PC-3 (cell line): ENCODE measurements around the gene TERC. TPM values are rescaled to one million over a fixed set of nuclear protein-coding genes. Genes with fewer than 3 reads are reported as not detected.

ENCODE experiments used
- ATAC-seq: fragments of 200-7000 bp; cut with Tn5 transposase; 2 replicates; pipeline ENCODE4 v1.9.1; 2020; ENCODE audit warnings: mild to moderate bottlenecking, moderate library complexity
- BruUV-seq: library from RNA; stranded (reverse); fragments of 400-500 nt; replicated peaks from 2 replicates; lab custom pipeline; 2021; lab: Mats Ljungman, UMichigan
- CTCF ChIA-PET: fragments of 300-600 bp; sonication (Branson Sonifier 250); formaldehyde crosslinking; loops from one replicate; lab custom pipeline; 2022; ENCODE audit warnings: antibody characterized with exemption; lab: Charles Lee
- POLR2A ChIA-PET: fragments of 300-600 bp; sonication (Branson Sonifier 250); formaldehyde crosslinking; loops from one replicate; lab custom pipeline; 2022; ENCODE audit warnings: antibody characterized with exemption; ENCODE audit not compliant: unreplicated experiment; lab: Charles Lee
- DNase-seq: peaks from one replicate; pipeline ENCODE4 v3.0.0-alpha.2; 2015
- H2AFZ ChIP-seq: fragments of 300-600 bp; sonication (generic); 2 replicates; pipeline ENCODE4 v1.6.0; 2016; ENCODE audit warnings: antibody characterized with exemption, low read length
- H3F3A ChIP-seq: fragments of 300-600 bp; sonication (generic); one replicate; pipeline ENCODE4 v1.6.0; 2017; ENCODE audit warnings: antibody characterized with exemption, low read length, control low read depth, mild to moderate bottlenecking; ENCODE audit not compliant: unreplicated experiment
- H3K27ac ChIP-seq: fragments of 300-600 bp; sonication (generic); 2 replicates; pipeline ENCODE4 v1.5.1; 2016; ENCODE audit warnings: mild to moderate bottlenecking, low read length
- H3K27me3 ChIP-seq: fragments of 300-600 bp; sonication (generic); 2 replicates; pipeline ENCODE4 v1.6.1; 2016; ENCODE audit warnings: low read length, mixed read lengths
- H3K36me3 ChIP-seq: fragments of 300-600 bp; sonication (generic); 2 replicates; pipeline ENCODE4 v1.6.1; 2016; ENCODE audit warnings: low read depth, mixed run types, low read length, mixed read lengths
- H3K4me1 ChIP-seq: fragments of 300-600 bp; sonication (generic); 2 replicates; pipeline ENCODE4 v1.5.1; 2016; ENCODE audit warnings: low read length; ENCODE audit not compliant: insufficient read depth
- H3K4me2 ChIP-seq: fragments of 300-600 bp; sonication (generic); 2 replicates; pipeline ENCODE4 v1.6.0; 2016; ENCODE audit warnings: low read length
- H3K4me3 ChIP-seq: fragments of 300-600 bp; sonication (generic); 2 replicates; pipeline ENCODE4 v1.5.1; 2016; ENCODE audit warnings: mild to moderate bottlenecking, low read length, mixed read lengths
- H3K79me2 ChIP-seq: fragments of 300-600 bp; sonication (generic); 2 replicates; pipeline ENCODE4 v1.6.1; 2017; ENCODE audit warnings: low read length, mixed read lengths
- H3K9ac ChIP-seq: fragments of 300-600 bp; sonication (generic); 2 replicates; pipeline ENCODE4 v1.6.0; 2016; ENCODE audit warnings: mild to moderate bottlenecking, low read length
- H3K9me2 ChIP-seq: fragments of 300-600 bp; sonication (generic); replicated peaks from 2 replicates; pipeline ENCODE4 v1.6.1; 2016; ENCODE audit warnings: mixed run types, low read length, mixed read lengths
- H3K9me3 ChIP-seq: fragments of 300-600 bp; sonication (generic); 2 replicates; pipeline ENCODE4 v1.6.1; 2016; ENCODE audit warnings: low read length, mixed read lengths
- H4K20me1 ChIP-seq: fragments of 300-600 bp; sonication (generic); 2 replicates; pipeline ENCODE4 v1.6.1; 2016; ENCODE audit warnings: low read length, mixed read lengths
- CTCF ChIP-seq: fragments of 300-600 bp; sonication (generic); conservative IDR thresholded peaks from 2 replicates; pipeline ENCODE4 v1.5.1; 2017; ENCODE audit warnings: antibody characterized with exemption, low read depth, mild to moderate bottlenecking, low read length
- EZH2 ChIP-seq: fragments of 300-600 bp; sonication (generic); IDR thresholded peaks from one replicate; pipeline ENCODE4 v1.6.1; 2017; ENCODE audit warnings: antibody characterized with exemption, mild to moderate bottlenecking, low read length; ENCODE audit not compliant: unreplicated experiment
- EZH2phosphoT487 ChIP-seq: fragments of 300-600 bp; sonication (generic); IDR thresholded peaks from 2 replicates; pipeline ENCODE4 v1.6.1; 2018; ENCODE audit warnings: mild to moderate bottlenecking, antibody characterized with exemption, low read length, borderline replicate concordance
- intact Hi-C: fragments of 100-400 bp; cut with micrococcal nuclease; formaldehyde crosslinking; loops from 2 replicates; pipeline ENCODE4 v1.9.0; 2023
- total RNA-seq: library from RNA; depleted of rRNA; stranded (reverse); fragments of >200 nt; gene quantifications from 2 replicates; pipeline ENCODE4 v1.2.3, GENCODE V29; 2014

Gene TERC
- total RNA-seq, 1 experiment from 2014 or later: 544 TPM

GRCh38 chr3:169787120-169787519 lies 22.3 kb upstream of the TERC start:
- ChIA-PET POLR2A (no interaction called here), CTCF (no interaction called here)
- no peaks in the 10 kb centered on the region for H4K20me1 ChIP-seq

GRCh38 chr3:169781209-169781855 lies 16.5 kb upstream of the TERC start:
- no peak overlapping the region for H3K27ac ChIP-seq
- no peaks in the 10 kb centered on the region for H3K27me3 ChIP-seq
- H3K4me1 ChIP-seq: no peaks in the 10 kb centered on the region
- H4K20me1 ChIP-seq: no peaks in the 10 kb centered on the region
- TF ChIP-seq EZH2phosphoT487 (no peak), EZH2 (no peak)
- H3K9me3 ChIP-seq: no peaks in the 10 kb centered on the region
- H3K9me2 ChIP-seq: no peaks in the 10 kb centered on the region
- intact Hi-C loops: no loop called here
- H2AFZ ChIP-seq: no peak overlapping the region
- no peak overlapping the region for H3K9ac ChIP-seq
- no peaks in the 10 kb centered on the region for H3F3A ChIP-seq
- ChIA-PET POLR2A (no interaction called here), CTCF (no interaction called here)
- DNase-seq: no peak
- BruUV-seq: no TSS peak
- H3K36me3 ChIP-seq: peaks cover 70% of the 10 kb centered on the region
- H3K4me2 ChIP-seq: no peak overlapping the region
- H3K79me2 ChIP-seq: peaks cover 2% of the 10 kb centered on the region
- ATAC-seq: no peak
- no peak overlapping the region for H3K4me3 ChIP-seq

More at GRCh38 chr3:169787120-169787519, 22.3 kb upstream of the TERC start:
- TF ChIP-seq EZH2 (no peak), EZH2phosphoT487 (no peak), CTCF (no peak)
- ATAC-seq: no peak
- Histone ChIP-seq H2AFZ (no peak overlapping the region), H3K79me2 (no peaks in the 10 kb centered on the region), H3K9me3 (no peaks in the 10 kb centered on the region), H3K4me1 (no peaks in the 10 kb centered on the region), H3K9ac (no peak overlapping the region), H3K36me3 (peaks cover 55% of the 10 kb centered on the region), H3K4me2 (no peak overlapping the region), H3K27me3 (no peaks in the 10 kb centered on the region), H3K27ac (no peak overlapping the region), H3K4me3 (no peak overlapping the region), H3F3A (no peaks in the 10 kb centered on the region), H3K9me2 (no peaks in the 10 kb centered on the region)
- no peak for DNase-seq
- no TSS peak for BruUV-seq
- intact Hi-C loops: no loop called here

- H3K9ac ChIP-seq: no peak overlapping the region
- no peaks in the 10 kb centered on the region for H3F3A ChIP-seq
- no peak overlapping the region for H3K4me2 ChIP-seq
- H3K36me3 ChIP-seq: peaks cover 68% of the 10 kb centered on the region
- H3K4me3 ChIP-seq: no peak overlapping the region
- no peak overlapping the region for H3K27ac ChIP-seq
- intact Hi-C loops: no loop called here
- no peaks in the 10 kb centered on the region for H3K9me2 ChIP-seq
- peaks cover 7% of the 10 kb centered on the region for H3K79me2 ChIP-seq
- BruUV-seq: no TSS peak
- H3K4me1 ChIP-seq: no peaks in the 10 kb centered on the region
- DNase-seq: no peak
- no peak for ATAC-seq
- no peak for TF ChIP-seq EZH2
- TF ChIP-seq EZH2phosphoT487: no peak
- TF ChIP-seq CTCF: no peak
- no peaks in the 10 kb centered on the region for H3K9me3 ChIP-seq
- no peaks in the 10 kb centered on the region for H4K20me1 ChIP-seq
- no peaks in the 10 kb centered on the region for H3K27me3 ChIP-seq
- no peak overlapping the region for H2AFZ ChIP-seq
- POLR2A ChIA-PET: no interaction called here
- CTCF ChIA-PET: no interaction called here
Observed at GRCh38 chr3:169780742-169781141, 15.9 kb upstream of the TERC start.
